ENCODE results near the gene CA10.

Gene CA10

DNA sequence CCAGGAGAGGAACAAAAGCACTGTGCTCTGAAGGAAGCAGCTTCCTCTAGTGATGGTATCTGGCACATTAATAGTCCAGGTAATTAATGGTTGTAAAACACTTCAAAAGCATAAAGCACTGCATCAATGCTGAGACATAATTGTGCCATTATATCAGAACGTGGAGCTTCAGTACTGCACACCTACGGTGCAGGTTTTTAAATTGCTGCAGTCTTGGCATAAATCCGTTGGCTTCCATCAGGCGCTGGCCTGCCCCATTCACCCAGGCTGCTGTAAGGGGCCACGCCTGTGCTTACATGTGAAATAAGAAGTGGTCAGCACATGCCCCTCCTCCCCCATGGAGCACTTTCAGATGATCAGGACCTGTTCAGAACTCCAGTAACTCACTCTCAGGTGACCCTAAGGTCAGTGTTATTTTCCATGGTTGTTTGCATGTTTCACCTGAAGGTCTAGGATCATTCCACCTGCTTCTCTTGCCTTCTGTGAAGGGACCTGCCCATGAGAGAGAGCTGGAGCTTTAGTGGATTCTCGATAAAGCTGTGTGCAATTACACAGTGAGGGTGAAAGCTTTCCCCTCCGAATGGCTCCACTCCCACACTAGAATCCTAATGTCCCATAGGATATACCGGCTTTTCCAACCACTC, 345.3 kb downstream of the CA10 start:
- DNase-seq = peak; percentile 80

DNA sequence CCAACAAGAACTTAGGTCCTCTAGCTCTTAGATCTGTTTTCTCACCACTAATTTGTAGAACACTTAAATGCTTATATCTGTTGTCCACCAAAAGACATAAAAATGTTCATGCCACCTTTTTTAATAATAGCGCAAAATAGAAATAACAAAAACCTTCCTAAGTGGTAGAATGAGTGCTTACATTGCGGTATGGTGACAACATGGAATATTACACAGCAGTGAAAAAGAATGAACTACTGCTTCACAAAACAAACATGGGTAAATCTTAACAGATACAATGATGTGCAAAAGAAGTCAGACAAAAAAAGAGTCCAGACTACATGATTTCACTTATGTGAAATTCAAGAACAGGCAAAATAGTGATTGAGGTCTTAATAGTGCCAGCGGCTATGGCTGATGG, 351.1 kb downstream of the CA10 start:
- no peak for DNase-seq

DNA sequence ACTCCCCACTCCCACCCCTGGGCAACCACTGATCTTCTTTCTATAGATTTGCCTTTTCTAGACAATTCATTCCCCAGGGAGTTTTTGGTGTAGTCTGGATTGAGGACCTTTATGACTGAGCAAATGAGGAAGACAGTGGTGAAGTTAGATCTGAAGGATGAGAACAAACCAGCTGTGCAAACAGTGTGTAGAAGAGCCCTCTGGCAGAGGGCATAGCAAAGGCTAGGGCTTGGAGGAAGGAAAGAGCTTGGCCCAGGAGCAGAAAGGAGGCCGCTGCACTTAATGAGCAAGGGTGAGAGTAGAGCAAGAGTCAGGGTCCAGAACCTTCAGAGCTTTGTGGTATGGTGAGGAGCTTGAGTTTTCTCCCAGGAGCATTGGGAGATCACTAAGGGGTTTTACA, 352.7 kb downstream of the CA10 start:
- no peak for DNase-seq

DNA sequence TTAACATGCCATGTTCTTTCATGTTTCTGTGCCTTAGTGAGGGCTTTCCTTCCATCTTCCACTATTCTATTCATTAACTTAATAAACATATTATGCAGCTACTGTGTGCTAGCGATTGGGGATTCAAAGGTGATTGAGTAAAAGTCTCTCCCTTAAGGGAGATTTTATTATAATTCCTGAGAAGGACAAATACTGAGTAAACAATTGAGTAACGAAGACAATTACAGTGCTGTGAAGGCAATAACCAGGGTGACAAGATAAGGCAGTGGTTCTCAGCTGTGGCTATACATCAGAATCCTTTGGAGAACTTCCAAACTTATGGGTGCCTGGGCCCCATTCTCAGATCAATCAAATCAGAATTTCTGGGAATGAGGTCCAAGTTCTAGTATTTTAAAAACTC, 353.3 kb downstream of the CA10 start:
- DNase-seq = no peak

GRCh38 chr17:51803161-51803560, 355.4 kb downstream of the CA10 start:
- DNase-seq = no peak

- DNase-seq = no peak
Observed at GRCh38 chr17:51802544-51802943, 356.0 kb downstream of the CA10 start.

DNA sequence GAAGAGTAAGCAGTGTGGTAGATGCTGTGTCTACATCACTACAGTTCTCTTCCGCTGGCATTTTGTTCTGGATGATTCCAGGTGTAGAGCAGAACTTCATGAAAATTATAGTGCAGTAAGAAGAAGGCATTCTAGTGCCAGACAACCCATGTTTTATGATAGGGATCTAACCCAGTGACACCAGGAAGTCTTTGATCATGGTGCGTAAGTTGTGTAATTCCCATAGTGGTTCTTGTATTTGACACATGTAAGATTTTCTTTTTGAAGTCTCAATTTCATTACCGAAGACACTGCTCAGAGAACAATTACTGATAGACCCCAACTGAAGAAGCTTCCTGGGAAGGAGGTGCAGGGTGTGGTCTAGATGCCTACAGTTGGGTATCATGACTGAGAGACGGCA, 356.9 kb downstream of the CA10 start:
- DNase-seq = no peak

GRCh38 chr17:51799981-51800380, 358.5 kb downstream of the CA10 start:
- no peak for DNase-seq

DNA sequence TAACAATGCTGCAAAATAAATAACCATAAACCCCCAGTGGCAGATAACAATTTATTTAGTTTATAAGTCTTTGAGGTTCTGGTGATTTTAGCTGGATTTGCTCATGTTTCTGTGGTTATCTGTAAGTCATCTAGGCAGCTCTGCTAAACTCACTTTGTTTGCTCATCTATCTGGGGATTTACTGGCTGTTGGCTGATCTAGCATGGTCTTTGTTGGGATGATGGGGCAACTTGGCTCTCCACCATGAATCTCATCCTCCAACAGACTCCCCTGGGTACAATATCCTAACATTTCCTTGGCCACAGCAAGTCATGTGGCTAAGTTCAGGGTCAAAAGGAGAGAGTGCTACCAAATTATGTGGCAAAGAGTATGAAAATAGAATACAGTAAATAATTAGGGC, 359.3 kb downstream of the CA10 start:
- DNase-seq = no peak

DNA sequence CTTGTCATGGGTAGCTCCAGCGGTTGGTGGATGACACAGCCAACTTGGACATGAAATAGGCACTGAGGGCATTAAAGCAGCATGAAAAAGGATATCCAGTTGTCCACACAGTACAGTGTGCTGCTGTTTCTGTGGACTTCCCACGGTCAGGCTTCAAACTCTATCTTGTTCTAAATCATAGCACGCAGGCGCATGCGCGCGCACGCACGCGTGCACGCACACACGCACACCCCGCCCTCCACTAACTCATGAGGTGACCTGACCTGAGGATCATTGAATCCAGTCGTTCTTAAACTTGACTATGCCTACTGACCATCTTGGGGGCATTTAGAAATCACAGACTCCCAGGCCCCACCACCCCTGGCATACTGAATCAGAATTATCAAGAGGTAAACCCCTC, 361.4 kb downstream of the CA10 start:
- DNase-seq = no peak

DNA sequence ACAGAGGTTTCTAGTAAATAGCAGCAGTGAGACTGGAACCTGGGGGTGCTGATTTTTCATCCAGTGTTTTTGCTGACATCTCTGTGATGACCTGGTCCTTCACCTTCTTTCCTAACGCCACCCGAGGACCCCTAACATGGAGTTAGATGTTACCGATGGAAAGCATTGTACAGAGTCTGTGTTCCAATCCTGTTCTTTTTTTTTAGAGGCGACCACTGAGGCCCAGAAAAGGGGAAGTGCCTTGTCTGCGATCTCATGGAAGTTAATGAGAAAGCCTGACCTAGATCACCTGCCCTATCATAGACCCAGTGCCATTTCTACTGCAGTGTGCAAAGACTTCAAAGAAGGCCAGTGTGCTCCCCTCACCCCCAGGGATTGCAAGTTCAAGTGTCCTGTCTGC, 362.5 kb downstream of the CA10 start:
- DNase-seq = no peak

DNA sequence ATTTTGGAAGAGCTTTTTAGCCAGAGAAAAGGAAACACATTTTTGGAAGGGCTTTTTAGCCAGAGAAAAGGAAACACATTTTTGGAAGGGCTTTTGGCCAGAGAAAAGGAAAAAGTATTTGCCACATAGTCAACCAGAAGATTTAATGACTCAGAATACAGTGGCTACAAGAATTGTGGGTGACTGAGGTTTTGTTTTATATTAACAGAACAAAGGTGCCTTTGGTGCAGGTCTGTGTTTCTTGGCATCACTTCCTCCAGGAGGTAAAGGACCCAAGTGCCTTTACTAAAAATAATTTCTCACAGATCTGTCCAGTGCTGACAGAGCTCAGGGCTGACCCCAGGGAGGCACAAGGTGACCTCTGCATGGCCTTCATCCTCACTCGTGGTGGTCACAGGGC, 363.1 kb downstream of the CA10 start:
- no peak for DNase-seq

DNA sequence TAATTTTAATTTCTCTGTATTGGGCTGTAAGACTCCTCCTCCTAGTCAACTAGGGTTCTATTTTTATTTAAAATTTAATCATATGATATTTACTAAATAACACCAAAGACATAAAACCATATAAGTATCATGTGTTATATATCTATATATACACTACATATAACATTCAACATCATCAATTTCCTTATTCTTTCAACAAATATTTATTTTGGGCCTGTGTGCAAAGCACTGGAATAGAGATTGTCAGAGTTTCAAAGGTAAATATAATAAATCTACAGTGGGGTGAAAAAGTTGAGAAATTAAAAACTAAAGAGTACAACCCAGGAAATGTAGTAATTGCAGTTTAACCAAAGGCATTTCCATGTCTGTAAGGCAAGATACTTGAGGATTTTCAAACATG, 364.0 kb downstream of the CA10 start:
- no peak for DNase-seq

- DNase-seq = no peak
Observed at GRCh38 chr17:51793686-51794085, 364.8 kb downstream of the CA10 start.

DNA sequence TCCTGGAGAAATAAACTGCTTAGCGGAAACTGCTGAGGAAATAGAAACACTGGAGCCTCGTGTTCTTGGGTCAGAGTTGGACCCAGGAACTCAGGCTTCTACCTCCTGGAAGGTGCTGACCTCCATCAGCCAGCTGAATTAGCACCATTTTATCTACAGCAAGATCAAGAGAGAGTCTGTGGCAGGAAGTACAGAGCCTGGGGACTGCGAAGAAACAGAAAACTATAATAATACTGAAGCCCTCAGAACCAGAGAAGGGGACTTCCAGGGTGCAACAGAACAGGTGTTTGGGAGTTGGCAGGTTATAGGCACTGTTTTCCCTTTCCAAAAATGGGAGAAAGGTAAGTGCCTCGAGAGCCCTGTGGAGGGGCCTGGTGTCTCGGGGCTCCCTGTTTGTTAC, 379.7 kb downstream of the CA10 start:
- no peak for DNase-seq

DNA sequence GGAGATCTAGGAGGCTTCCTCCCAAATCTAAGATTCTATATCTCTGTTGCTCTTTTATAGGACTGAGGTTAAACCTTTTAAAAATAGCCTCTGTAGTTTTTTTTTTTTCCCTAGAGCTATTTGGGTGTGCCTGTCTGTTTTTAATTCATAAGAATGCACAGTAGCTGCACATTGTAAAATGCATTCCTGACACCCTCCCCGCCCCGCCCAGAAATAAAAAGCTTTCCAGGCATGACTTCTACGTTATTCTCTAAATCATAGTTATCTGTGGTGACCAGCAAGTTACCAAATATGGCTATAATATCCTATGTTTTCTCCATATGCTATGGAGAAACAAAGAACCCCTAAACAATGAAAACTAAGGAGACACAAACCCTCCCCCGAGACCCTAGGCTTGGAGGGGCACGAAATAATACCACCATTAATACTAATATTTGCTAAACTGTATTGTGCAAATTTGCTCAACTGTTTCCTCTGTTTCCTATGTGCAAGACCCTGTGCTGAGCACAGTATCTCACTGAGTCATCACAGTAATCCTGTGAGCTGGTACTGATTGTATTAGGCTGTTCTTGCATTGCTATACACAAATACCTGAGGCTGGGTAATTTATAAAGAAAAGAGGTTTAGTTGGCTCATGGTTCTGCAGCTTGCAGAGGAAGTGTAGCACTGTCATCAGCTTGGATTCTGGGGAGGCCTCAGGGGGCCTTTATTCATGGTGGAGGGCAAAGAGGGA, 388.3 kb downstream of the CA10 start:
- no peak for DNase-seq

DNA sequence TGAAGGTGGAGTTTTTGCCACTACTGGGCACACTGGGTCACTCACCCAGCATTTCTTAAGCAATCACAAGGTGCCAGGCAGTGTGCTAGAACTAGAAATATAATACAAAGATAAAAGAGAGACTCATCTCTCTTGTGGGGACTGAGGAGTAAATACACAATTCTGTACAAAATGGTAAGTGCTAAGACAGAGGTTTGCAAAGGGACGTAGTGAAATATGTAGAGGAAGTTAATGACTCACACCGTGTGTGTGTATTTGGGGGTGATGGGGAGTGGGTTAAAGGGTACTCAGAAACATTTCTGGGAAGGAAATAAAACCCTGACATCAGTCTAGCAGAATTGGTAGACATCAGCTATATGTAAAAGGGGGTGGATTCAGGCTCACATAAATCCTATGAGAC, 389.3 kb downstream of the CA10 start:
- no peak for DNase-seq

DNA sequence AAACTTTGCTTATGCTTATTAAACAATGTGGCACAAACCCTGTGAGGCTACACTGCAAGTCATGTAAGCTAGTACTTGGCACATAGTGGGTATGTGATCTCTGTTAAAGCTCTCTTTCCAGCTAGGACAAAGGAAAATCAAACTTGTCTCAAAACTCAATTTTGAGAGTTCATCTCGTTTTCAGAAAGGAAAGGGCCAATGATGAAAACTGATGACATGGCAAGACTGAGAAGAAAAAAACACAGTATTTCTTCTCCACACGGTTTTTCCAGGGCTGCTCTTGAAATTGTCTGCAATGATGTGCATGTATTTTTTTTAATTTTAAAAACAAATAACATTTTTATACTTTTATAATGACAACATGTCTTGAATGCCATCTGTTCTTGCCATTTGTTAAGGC, 389.8 kb downstream of the CA10 start:
- DNase-seq = no peak

GRCh38 chr17:51767287-51767686, 391.2 kb downstream of the CA10 start:
- no peak for DNase-seq

- DNase-seq = peak; percentile 45
Observed at GRCh38 chr17:51765282-51766135, 393.0 kb downstream of the CA10 start.

DNA sequence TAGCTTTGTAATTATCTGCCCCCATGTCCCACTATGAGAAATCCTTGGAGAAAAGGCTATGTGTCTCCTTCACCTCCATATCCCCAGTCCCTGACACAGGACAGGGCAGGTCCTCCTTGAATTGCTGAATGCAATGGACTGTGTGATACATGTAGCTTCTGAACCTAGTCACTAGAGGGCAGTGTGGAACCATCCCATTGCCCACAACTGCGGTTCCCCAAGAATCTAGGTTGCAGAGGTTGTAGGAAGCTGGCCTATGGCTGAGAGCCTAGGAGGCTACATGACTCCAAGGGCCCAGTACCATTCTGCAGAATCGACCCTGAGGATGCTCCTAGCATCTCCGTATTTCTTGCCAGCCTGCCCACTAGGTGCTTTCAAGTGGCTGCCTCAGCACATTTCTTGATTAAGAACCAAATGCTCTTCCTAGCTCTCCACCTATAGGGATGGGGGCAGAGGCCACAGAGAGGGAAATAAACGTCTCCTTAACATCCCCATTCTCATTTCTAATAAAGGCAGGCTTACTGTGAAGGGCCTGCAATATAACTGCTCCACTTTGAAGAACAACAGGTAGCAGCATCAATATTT, 394.0 kb downstream of the CA10 start:
- peak; percentile 80 for DNase-seq

- no peak for DNase-seq
Observed at GRCh38 chr17:51763058-51763457, 395.5 kb downstream of the CA10 start.

GRCh38 chr17:51761105-51761504, 397.4 kb downstream of the CA10 start:
- DNase-seq = no peak

- no peak for DNase-seq
Observed at GRCh38 chr17:51759260-51759659, 399.3 kb downstream of the CA10 start.
